NCI-H146 (cell line): ENCODE results near the gene EML2.
"Not testable (repeated sequence)": the region's sequence is repeated elsewhere in the genome, so short reads cannot be mapped to it uniquely, and the experiment has no call there.

Experiments
- DNase-seq: peaks from one replicate; lab custom pipeline; 2025; lab: John Stamatoyannopoulos, UW

EML2 gene

GRCh38 chr19:45638930-45639729 lies at the start of gene EML2:
EML2 (minus strand) TSS chr19:45639397; CDS start chr19:45639376, 21 bp downstream.
- DNase-seq = peak; percentile 55

GRCh38 chr19:45687599-45687998 lies 48.4 kb upstream of the EML2 start:
- DNase-seq = no peak

GRCh38 chr19:45685045-45685444 lies 45.8 kb upstream of the EML2 start:
- not testable (repeated sequence) for DNase-seq

- no peak for DNase-seq
Observed at GRCh38 chr19:45682908-45683307, 43.7 kb upstream of the EML2 start.

GRCh38 chr19:45682117-45682516 lies 42.9 kb upstream of the EML2 start:
- no peak for DNase-seq

- peak; percentile 85 for DNase-seq
Observed at GRCh38 chr19:45681391-45682015, 42.3 kb upstream of the EML2 start.

GRCh38 chr19:45677351-45678230 lies 38.4 kb upstream of the EML2 start:
- DNase-seq = peak; percentile 96

GRCh38 chr19:45676851-45677263 lies 37.7 kb upstream of the EML2 start:
- DNase-seq = peak; percentile 61

GRCh38 chr19:45674946-45675345 lies 35.7 kb upstream of the EML2 start:
- DNase-seq = peak; percentile 18

GRCh38 chr19:45670670-45671453 lies 31.7 kb upstream of the EML2 start:
- DNase-seq = peak; percentile 91

GRCh38 chr19:45668342-45668871 lies 29.2 kb upstream of the EML2 start:
- no peak for DNase-seq

GRCh38 chr19:45667620-45668341 lies 28.6 kb upstream of the EML2 start, which contains the start of gene GIPR:
GIPR (plus strand) TSS chr19:45668221; CDS start chr19:45669521, 1,300 bp downstream.
- peak; percentile 30 for DNase-seq

- DNase-seq = no peak
Observed at GRCh38 chr19:45664575-45664974, 25.4 kb upstream of the EML2 start.

- DNase-seq = no peak
Observed at GRCh38 chr19:45663800-45664199, 24.6 kb upstream of the EML2 start.

- DNase-seq = no peak
Observed at GRCh38 chr19:45660636-45661035, 21.4 kb upstream of the EML2 start.

- DNase-seq = no peak
Observed at GRCh38 chr19:45659096-45659729, 20.0 kb upstream of the EML2 start.

GRCh38 chr19:45657520-45658167 lies 18.4 kb upstream of the EML2 start:
- peak; percentile 78 for DNase-seq

GRCh38 chr19:45655073-45655472 lies 15.9 kb upstream of the EML2 start:
- no peak for DNase-seq

- no peak for DNase-seq
Observed at GRCh38 chr19:45653634-45654033, 14.4 kb upstream of the EML2 start.

- no peak for DNase-seq
Observed at GRCh38 chr19:45650722-45651121, 11.5 kb upstream of the EML2 start.
